Measurements from ENCODE around the gene RUNX1.

RUNX1 gene

GRCh38 chr21:35048706-35049617, at the start of gene RUNX1:
Gene RUNX1, minus strand, starts transcription at chr21:35049302.
- DNase-seq, result no peak

GRCh38 chr21:35097525-35097924, 48.4 kb upstream of the RUNX1 start:
- no peak for DNase-seq

GRCh38 chr21:35096959-35097358, 47.9 kb upstream of the RUNX1 start:
- DNase-seq, result no peak

- no peak for DNase-seq
These were observed 46.8 kb upstream of the RUNX1 start for GRCh38 chr21:35095859-35096291.

- no peak for DNase-seq
These were observed 44.4 kb upstream of the RUNX1 start for GRCh38 chr21:35093514-35093913.

GRCh38 chr21:35091496-35091895, 42.4 kb upstream of the RUNX1 start:
- no peak for DNase-seq

GRCh38 chr21:35090403-35090802, 41.3 kb upstream of the RUNX1 start:
- no peak for DNase-seq

GRCh38 chr21:35088319-35088771, 39.2 kb upstream of the RUNX1 start:
- DNase-seq, result no peak

- no peak for DNase-seq
These were observed 37.3 kb upstream of the RUNX1 start for GRCh38 chr21:35086357-35086756.

- DNase-seq, result no peak
These were observed 35.8 kb upstream of the RUNX1 start for GRCh38 chr21:35084869-35085268.

GRCh38 chr21:35083246-35083645, 34.1 kb upstream of the RUNX1 start:
- no peak for DNase-seq

- no peak for DNase-seq
These were observed 32.8 kb upstream of the RUNX1 start for GRCh38 chr21:35081861-35082260.

GRCh38 chr21:35079181-35079580, 30.1 kb upstream of the RUNX1 start:
- DNase-seq, result no peak

GRCh38 chr21:35077975-35078374, 28.9 kb upstream of the RUNX1 start:
- no peak for DNase-seq

GRCh38 chr21:35077466-35077865, 28.4 kb upstream of the RUNX1 start:
- DNase-seq, result no peak

GRCh38 chr21:35075546-35075945, 26.4 kb upstream of the RUNX1 start:
- DNase-seq, result no peak

GRCh38 chr21:35072960-35073359, 23.9 kb upstream of the RUNX1 start:
- DNase-seq, result no peak

- no peak for DNase-seq
These were observed 23.5 kb upstream of the RUNX1 start for GRCh38 chr21:35072557-35072956.

- no peak for DNase-seq
These were observed 22.2 kb upstream of the RUNX1 start for GRCh38 chr21:35071347-35071746.

- DNase-seq, result no peak
These were observed 21.3 kb upstream of the RUNX1 start for GRCh38 chr21:35070436-35070835.

- DNase-seq, result no peak
These were observed 17.7 kb upstream of the RUNX1 start for GRCh38 chr21:35066824-35067223.

- no peak for DNase-seq
These were observed 14.5 kb upstream of the RUNX1 start for GRCh38 chr21:35063428-35064172.

GRCh38 chr21:35062016-35062415, 12.9 kb upstream of the RUNX1 start:
- DNase-seq, result no peak

- DNase-seq, result no peak
These were observed 10.6 kb upstream of the RUNX1 start for GRCh38 chr21:35059742-35060141.

All from NCI-H2171 treated with DMSO at 0.1 percent for 48 hours (cell line).